D721Med (cell line): ENCODE data around the gene SPHK2.

ENCODE experiments used
- DNase-seq: peaks from one replicate; pipeline ENCODE4 v3.0.0; 2011; ENCODE audit warnings: low spot score; ENCODE audit not compliant: insufficient read length
- FAIRE-seq: peaks from 2 replicates; lab custom pipeline; 2011; peaks lifted over from hg19 to GRCh38; lab: Jason Lieb, UNC
- CTCF ChIP-seq: IDR thresholded peaks from 2 replicates; pipeline ENCODE4 v1.5.1; 2012; ENCODE audit warnings: mild to moderate bottlenecking, control low read depth; ENCODE audit not compliant: insufficient read depth; ENCODE audit errors: missing control alignments

Gene SPHK2

GRCh38 chr19:48660852-48661710, 41.8 kb downstream of the SPHK2 start:
- DNase-seq (no peak), FAIRE-seq (no peak)
- TF ChIP-seq CTCF: no peak

- no peak for DNase-seq
- FAIRE-seq: no peak
- TF ChIP-seq CTCF: no peak
Measured at GRCh38 chr19:48661711-48662090, 42.4 kb downstream of the SPHK2 start.

- DNase-seq (no peak), FAIRE-seq (no peak)
- no peak for TF ChIP-seq CTCF
Measured at GRCh38 chr19:48663667-48664066, 44.4 kb downstream of the SPHK2 start.

- FAIRE-seq (no peak), DNase-seq (no peak)
- TF ChIP-seq CTCF: no peak
Measured at GRCh38 chr19:48664476-48664875, 45.2 kb downstream of the SPHK2 start.

- DNase-seq (no peak), FAIRE-seq (no peak)
- TF ChIP-seq CTCF: no peak
Measured at GRCh38 chr19:48665786-48666185, 46.5 kb downstream of the SPHK2 start.

- DNase-seq (no peak), FAIRE-seq (no peak)
- TF ChIP-seq CTCF: no peak
Measured at GRCh38 chr19:48668332-48668731, 49.0 kb downstream of the SPHK2 start.

- FAIRE-seq (no peak), DNase-seq (no peak)
- TF ChIP-seq CTCF: no peak
Measured at GRCh38 chr19:48668761-48669160, 49.5 kb downstream of the SPHK2 start.
